A549 (cell line): Measurements from ENCODE around the gene TUBA1C. TPM values are rescaled to one million over a fixed set of nuclear protein-coding genes. Genes with fewer than 3 reads are reported as not detected.

Experiments
- ATAC-seq, 2 experiments: fragments of 200-7000 bp in 1 of 2; fragments of >200 bp in 1 of 2; cut with Nextera tagmentation in 1 of 2; cut with Tn5 transposase in 1 of 2; 3 replicates each; pipeline versions ENCODE4 v1.8.0 to v1.9.1; 2018 to 2020; ENCODE audit warnings: mild to moderate bottlenecking in 1 of 2, moderate library complexity in 1 of 2
- CTCF ChIA-PET: fragments of 300-600 bp; sonication (Branson Sonifier 250); formaldehyde crosslinking; extraction: SDS; loops from one replicate; lab custom pipeline; 2021; ENCODE audit warnings: antibody characterized with exemption, inconsistent platforms; lab: Yijun Ruan, JAX
- POLR2A ChIA-PET: fragments of 350-600 bp; formaldehyde crosslinking; extraction: SDS; loops from one replicate; lab custom pipeline; 2021; ENCODE audit warnings: antibody characterized with exemption, inconsistent platforms; lab: Yijun Ruan, JAX
- DNase-seq, 2 experiments: peaks; one replicate each; pipeline versions ENCODE4 v3.0.0 to v3.0.0-alpha.2; 2011 to 2016; ENCODE audit warnings: low read depth in 1 of 2, low spot score in 1 of 2
- FAIRE-seq: peaks from 2 replicates; lab custom pipeline; 2011; peaks lifted over from hg19 to GRCh38; lab: Jason Lieb, UNC
- H3K27ac ChIP-seq, 2 experiments: fragments of >200 bp; sonication (Bioruptor Twin); formaldehyde crosslinking; 3 replicates each; pipeline ENCODE4 v1.5.1; 2016 to 2017
- H3K4me1 ChIP-seq: fragments of >200 bp; sonication (Bioruptor Twin); formaldehyde crosslinking; 3 replicates; pipeline ENCODE4 v1.6.1; 2016
- H3K4me2 ChIP-seq: fragments of >200 bp; sonication (Bioruptor Twin); formaldehyde crosslinking; 3 replicates; pipeline ENCODE4 v1.6.1; 2016
- H3K4me3 ChIP-seq: fragments of >200 bp; sonication (Bioruptor Twin); formaldehyde crosslinking; 3 replicates; pipeline ENCODE4 v1.5.1; 2016
- H3K9me3 ChIP-seq: fragments of >200 bp; sonication (Bioruptor Twin); formaldehyde crosslinking; 3 replicates; pipeline ENCODE4 v1.6.1; 2016
- BHLHE40 ChIP-seq: IDR thresholded peaks from 2 replicates; pipeline ENCODE4 v1.6.1; 2012; ENCODE audit warnings: low read depth, low read length, inconsistent platforms
- CEBPB ChIP-seq, 2 experiments: fragments of >200 bp in 1 of 2; sonication (Bioruptor Twin) in 1 of 2; formaldehyde crosslinking in 1 of 2; IDR thresholded peaks; 2 replicates each; pipeline ENCODE4 v1.6.1; 2012 to 2016
- CHD4 ChIP-seq: fragments of 200-600 bp; sonication (generic); IDR thresholded peaks from 2 replicates; pipeline ENCODE4 v1.6.1; 2016; ENCODE audit warnings: antibody characterized with exemption, mild to moderate bottlenecking, borderline replicate concordance
- EHF ChIP-seq: fragments of 250-450 bp; sonication (Bioruptor Pico); IDR thresholded peaks from 2 replicates; pipeline ENCODE4 v1.5.0; 2020; ENCODE audit warnings: mild to moderate bottlenecking
- ESRRA ChIP-seq: fragments of 150-350 bp; IDR thresholded peaks from 2 replicates; pipeline ENCODE4 v1.6.1; 2014; ENCODE audit warnings: mild to moderate bottlenecking, low read length, borderline replicate concordance
- FOXS1 ChIP-seq: fragments of 250-450 bp; sonication (Bioruptor Pico); IDR thresholded peaks from 2 replicates; pipeline ENCODE4 v1.5.0; 2020; ENCODE audit warnings: mild to moderate bottlenecking, moderate library complexity
- GATA3 ChIP-seq: IDR thresholded peaks from 2 replicates; pipeline ENCODE4 v1.6.1; 2012; ENCODE audit warnings: borderline replicate concordance
- HDAC2 ChIP-seq: fragments of 200-600 bp; sonication (generic); IDR thresholded peaks from 2 replicates; pipeline ENCODE4 v1.6.1; 2016
- KDM5A ChIP-seq: fragments of 200-600 bp; sonication (generic); IDR thresholded peaks from 2 replicates; pipeline ENCODE4 v1.6.1; 2016; ENCODE audit warnings: antibody characterized with exemption, mild to moderate bottlenecking
- NR3C1 ChIP-seq: fragments of >200 bp; sonication (Bioruptor Twin); formaldehyde crosslinking; IDR thresholded peaks from 3 replicates; pipeline ENCODE4 v1.6.1; 2017
- POLR2A ChIP-seq: IDR thresholded peaks from 2 replicates; pipeline ENCODE4 v1.6.1; 2012; ENCODE audit warnings: mild to moderate bottlenecking, low read length
- SMC3 ChIP-seq: fragments of >200 bp; sonication (Bioruptor Twin); formaldehyde crosslinking; IDR thresholded peaks from 3 replicates; pipeline ENCODE4 v1.6.1; 2018; ENCODE audit warnings: inconsistent platforms
- TFCP2L1 ChIP-seq: fragments of 250-450 bp; sonication (Bioruptor Pico); IDR thresholded peaks from 2 replicates; pipeline ENCODE4 v1.5.0; 2021; ENCODE audit warnings: mild to moderate bottlenecking
- ZFP36 ChIP-seq: fragments of 450-650 bp; IDR thresholded peaks from 2 replicates; pipeline ENCODE4 v1.6.1; 2014; ENCODE audit warnings: borderline replicate concordance; ENCODE audit not compliant: partially characterized antibody
- ZNF302 ChIP-seq: fragments of 250-450 bp; sonication (Bioruptor Pico); IDR thresholded peaks from 2 replicates; pipeline ENCODE4 v1.9.0; 2021; ENCODE audit warnings: inconsistent platforms, mild to moderate bottlenecking, moderate library complexity
- WGBS: methylation state at CpG from one replicate; pipeline ENCODE4 v1.1.6; 2017; ENCODE audit errors: missing lambda C conversion rate; 5-methylcytosine and 5-hydroxymethylcytosine counted together
- polyA plus RNA-seq, 4 experiments: library from polyadenylated mRNA; depleted of rRNA in 3 of 4; stranded (reverse); fragments of >200 nt; fragmentation: RNase III in 1 of 4; extraction: RNeasy Plus Mini Kit Qiagen cat#74134 plus additional on column Dnase treatment in 1 of 4; gene quantifications; 2 replicates in 3 of 4; 3 replicates in 1 of 4; pipeline ENCODE4 v1.2.3, GENCODE V29; 2011 to 2017
- TF ChIP-seq, protein P1 (sequence below): fragments of >200 bp; sonication (Bioruptor Twin); formaldehyde crosslinking; IDR thresholded peaks from 2 replicates; pipeline ENCODE4 v1.6.1; 2016
- TF ChIP-seq, protein P2 (sequence below): fragments of 250-450 bp; sonication (Bioruptor Pico); IDR thresholded peaks from 2 replicates; pipeline ENCODE4 v1.5.0; 2021; ENCODE audit warnings: mild to moderate bottlenecking, moderate library complexity, borderline replicate concordance
- TF ChIP-seq, protein P3 (sequence below): IDR thresholded peaks from 2 replicates; pipeline ENCODE4 v1.6.1; 2012
- TF ChIP-seq, protein P4 (sequence below): fragments of >200 bp; sonication (Bioruptor Twin); formaldehyde crosslinking; IDR thresholded peaks from 3 replicates; pipeline ENCODE4 v1.5.1; 2016

The TUBA1C gene
- polyA plus RNA-seq, 2 of the 4 experiments (the other 2 are of a cell fraction), result 1,183 to 1,656 TPM

DNA sequence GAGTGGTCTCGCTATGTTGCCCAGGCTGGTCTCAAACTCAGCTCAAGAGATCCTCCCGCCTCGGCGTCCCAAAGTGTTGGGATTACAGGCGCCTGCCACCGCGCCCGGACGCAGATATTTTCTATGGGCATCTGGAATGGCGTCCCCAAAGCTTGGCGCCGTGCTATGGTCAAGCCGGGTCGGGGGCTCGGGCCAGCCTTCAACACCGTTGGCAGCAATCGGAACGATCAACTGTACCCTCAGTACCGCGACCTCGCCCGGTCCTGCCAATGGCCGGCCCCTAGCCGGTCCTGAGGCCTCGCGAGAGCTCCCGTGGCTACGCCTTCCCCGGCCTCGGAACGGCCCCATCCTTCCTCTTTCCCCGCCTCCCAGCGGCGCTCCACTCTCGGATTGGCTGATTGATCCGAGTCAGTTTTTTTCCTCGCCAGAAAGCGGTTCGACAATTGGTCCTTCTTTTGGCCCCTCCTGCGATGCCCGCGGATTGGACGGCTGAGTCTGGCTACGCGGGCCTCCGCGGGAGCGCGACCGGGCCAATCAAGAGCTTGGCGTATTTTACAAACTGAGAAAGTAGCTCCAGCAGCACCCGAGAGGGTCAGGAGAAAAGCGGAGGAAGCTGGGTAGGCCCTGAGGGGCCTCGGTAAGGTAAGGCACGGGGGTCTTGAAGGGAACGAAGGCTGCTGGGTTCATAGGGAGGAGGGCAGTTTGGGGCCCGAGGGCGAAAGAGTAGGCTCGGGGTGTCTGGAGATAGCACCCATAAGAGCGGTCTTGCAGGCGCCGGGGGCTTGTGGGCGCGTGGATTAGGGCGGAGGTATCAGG is 58.0 kb downstream of the TUBA1C start, which contains the start of gene TROAP (continued):
- TF ChIP-seq EHF (CRISPR knock-in tag), result no peak
- peak; percentile 41; the same call in 1 of the 2 replicates for TF ChIP-seq GATA3
- TF ChIP-seq, protein P1, sequence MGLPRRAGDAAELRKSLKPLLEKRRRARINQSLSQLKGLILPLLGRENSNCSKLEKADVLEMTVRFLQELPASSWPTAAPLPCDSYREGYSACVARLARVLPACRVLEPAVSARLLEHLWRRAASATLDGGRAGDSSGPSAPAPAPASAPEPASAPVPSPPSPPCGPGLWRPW, result no peak
- TF ChIP-seq FOXS1, result no peak
- TF ChIP-seq SMC3, result no peak
- TF ChIP-seq ZNF302 (CRISPR knock-in tag), result no peak
- TF ChIP-seq NR3C1, result no peak
- TF ChIP-seq CHD4, result no peak
- TF ChIP-seq CEBPB (IDR thresholded peaks at IDR 0.05), result no peak
- TF ChIP-seq BHLHE40, result no peak
- TF ChIP-seq, all 56 proteins: peak for 14

DNA sequence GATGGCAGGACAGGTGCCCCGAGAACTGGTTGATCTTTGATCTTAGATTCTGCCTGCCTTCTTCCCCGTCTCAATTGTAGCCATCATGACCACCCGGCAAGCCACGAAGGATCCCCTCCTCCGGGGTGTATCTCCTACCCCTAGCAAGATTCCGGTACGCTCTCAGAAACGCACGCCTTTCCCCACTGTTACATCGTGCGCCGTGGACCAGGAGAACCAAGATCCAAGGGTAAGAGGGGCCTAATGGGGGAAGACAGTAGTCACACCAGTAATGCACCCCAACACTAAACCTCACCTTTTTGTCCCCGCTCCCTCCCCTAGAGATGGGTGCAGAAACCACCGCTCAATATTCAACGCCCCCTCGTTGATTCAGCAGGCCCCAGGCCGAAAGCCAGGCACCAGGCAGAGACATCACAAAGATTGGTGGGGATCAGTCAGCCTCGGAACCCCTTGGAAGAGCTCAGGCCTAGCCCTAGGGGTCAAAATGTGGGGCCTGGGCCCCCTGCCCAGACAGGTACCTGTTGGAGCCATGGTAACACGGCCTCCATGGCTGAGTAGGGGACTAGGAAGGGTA is 58.7 kb downstream of the TUBA1C start:
- ChIA-PET CTCF (interaction anchor here (1.3 to 7.9 kb wide), 9 partner anchors 8 to 256 kb away, joined by 3 to 66 read pairs (median 13); partner anchors contain the start of genes C1QL4, DNAJC22 and PRPH), POLR2A (interaction anchor here (0.5 to 2.0 kb wide), 11 partner anchors 8 to 418 kb away, joined by 3 to 30 read pairs (median 5); partner anchors contain the start of genes SPATS2, TMBIM6 and TUBA1B)
- peak overlapping the region; percentile 89 for H3K4me2 ChIP-seq
- DNase-seq, result no peak
- peak overlapping the region; percentile 62 for H3K4me3 ChIP-seq
- H3K9me3 ChIP-seq, result no peaks in the 10 kb centered on the region
- peak overlapping the region; percentile 62 to 85 for H3K27ac ChIP-seq
- no peak for FAIRE-seq
- TF ChIP-seq POLR2A (no peak), ZFP36 (no peak), SMC3 (no peak), HDAC2 (peak; percentile 43; the same call in 1 of the 2 replicates), KDM5A (0 out of 2 replicates have a peak, but pooled peaks have one; percentile 74), ESRRA (no peak), TFCP2L1 (CRISPR knock-in tag) (no peak)
- TF ChIP-seq, protein P2, sequence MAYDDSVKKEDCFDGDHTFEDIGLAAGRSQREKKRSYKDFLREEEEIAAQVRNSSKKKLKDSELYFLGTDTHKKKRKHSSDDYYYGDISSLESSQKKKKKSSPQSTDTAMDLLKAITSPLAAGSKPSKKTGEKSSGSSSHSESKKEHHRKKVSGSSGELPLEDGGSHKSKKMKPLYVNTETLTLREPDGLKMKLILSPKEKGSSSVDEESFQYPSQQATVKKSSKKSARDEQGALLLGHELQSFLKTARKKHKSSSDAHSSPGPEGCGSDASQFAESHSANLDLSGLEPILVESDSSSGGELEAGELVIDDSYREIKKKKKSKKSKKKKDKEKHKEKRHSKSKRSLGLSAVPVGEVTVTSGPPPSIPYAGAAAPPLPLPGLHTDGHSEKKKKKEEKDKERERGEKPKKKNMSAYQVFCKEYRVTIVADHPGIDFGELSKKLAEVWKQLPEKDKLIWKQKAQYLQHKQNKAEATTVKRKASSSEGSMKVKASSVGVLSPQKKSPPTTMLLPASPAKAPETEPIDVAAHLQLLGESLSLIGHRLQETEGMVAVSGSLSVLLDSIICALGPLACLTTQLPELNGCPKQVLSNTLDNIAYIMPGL (CRISPR knock-in tag), result no peak
- TF ChIP-seq, protein P3, sequence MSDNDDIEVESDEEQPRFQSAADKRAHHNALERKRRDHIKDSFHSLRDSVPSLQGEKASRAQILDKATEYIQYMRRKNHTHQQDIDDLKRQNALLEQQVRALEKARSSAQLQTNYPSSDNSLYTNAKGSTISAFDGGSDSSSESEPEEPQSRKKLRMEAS, result no peak; the same call in 1 of the 2 replicates
- TF ChIP-seq, protein P4, sequence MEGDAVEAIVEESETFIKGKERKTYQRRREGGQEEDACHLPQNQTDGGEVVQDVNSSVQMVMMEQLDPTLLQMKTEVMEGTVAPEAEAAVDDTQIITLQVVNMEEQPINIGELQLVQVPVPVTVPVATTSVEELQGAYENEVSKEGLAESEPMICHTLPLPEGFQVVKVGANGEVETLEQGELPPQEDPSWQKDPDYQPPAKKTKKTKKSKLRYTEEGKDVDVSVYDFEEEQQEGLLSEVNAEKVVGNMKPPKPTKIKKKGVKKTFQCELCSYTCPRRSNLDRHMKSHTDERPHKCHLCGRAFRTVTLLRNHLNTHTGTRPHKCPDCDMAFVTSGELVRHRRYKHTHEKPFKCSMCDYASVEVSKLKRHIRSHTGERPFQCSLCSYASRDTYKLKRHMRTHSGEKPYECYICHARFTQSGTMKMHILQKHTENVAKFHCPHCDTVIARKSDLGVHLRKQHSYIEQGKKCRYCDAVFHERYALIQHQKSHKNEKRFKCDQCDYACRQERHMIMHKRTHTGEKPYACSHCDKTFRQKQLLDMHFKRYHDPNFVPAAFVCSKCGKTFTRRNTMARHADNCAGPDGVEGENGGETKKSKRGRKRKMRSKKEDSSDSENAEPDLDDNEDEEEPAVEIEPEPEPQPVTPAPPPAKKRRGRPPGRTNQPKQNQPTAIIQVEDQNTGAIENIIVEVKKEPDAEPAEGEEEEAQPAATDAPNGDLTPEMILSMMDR, result no peak
- WGBS, result 15% methylated on average over 19 of the region's 19 CpGs
- peak; percentile 1; a peak in 2 of 6 replicates for ATAC-seq
- H3K4me1 ChIP-seq, result peaks cover 12% of the 10 kb centered on the region; the same call in 2 of the 3 replicates

Other genes starting within 250 kb of the TUBA1C start
- 100 and 117 TPM in 2 replicates for gene PRKAG1, start 246.3 kb upstream of the TUBA1C start, polyA plus RNA-seq (2011; rRNA removed)
- gene PRKAG1, start 246.3 kb upstream of the TUBA1C start, polyA plus RNA-seq (2017; fragmentation: RNase III; extraction: RNeasy Plus Mini Kit Qiagen cat#74134 plus additional on column Dnase treatment), result 40.0 to 42.8 TPM (median 41.9 TPM) in 3 replicates
- 17.6 and 21.4 TPM in 2 replicates for gene KMT2D, start 204.3 kb upstream of the TUBA1C start, polyA plus RNA-seq (2011; rRNA removed)
- gene KMT2D, start 204.3 kb upstream of the TUBA1C start, polyA plus RNA-seq (2017; fragmentation: RNase III; extraction: RNeasy Plus Mini Kit Qiagen cat#74134 plus additional on column Dnase treatment), result 20.0 to 24.8 TPM (median 20.8 TPM) in 3 replicates
- 4.0 TPM in 2 replicates for gene RHEBL1, start 195.1 kb upstream of the TUBA1C start, polyA plus RNA-seq (2011; rRNA removed)
- 1.8 to 2.4 TPM (median 2.1 TPM) in 3 replicates for gene RHEBL1, start 195.1 kb upstream of the TUBA1C start, polyA plus RNA-seq (2017; fragmentation: RNase III; extraction: RNeasy Plus Mini Kit Qiagen cat#74134 plus additional on column Dnase treatment)
- not detected in 2 replicates for gene DHH, start 170.3 kb upstream of the TUBA1C start, polyA plus RNA-seq (2011; rRNA removed)
- gene DHH, start 170.3 kb upstream of the TUBA1C start, polyA plus RNA-seq (2017; fragmentation: RNase III; extraction: RNeasy Plus Mini Kit Qiagen cat#74134 plus additional on column Dnase treatment), result not detected in 3 replicates
- gene LMBR1L, start 154.2 kb upstream of the TUBA1C start, polyA plus RNA-seq (2011; rRNA removed), result 25.1 and 35.7 TPM in 2 replicates
- gene LMBR1L, start 154.2 kb upstream of the TUBA1C start, polyA plus RNA-seq (2017; fragmentation: RNase III; extraction: RNeasy Plus Mini Kit Qiagen cat#74134 plus additional on column Dnase treatment), result 12.9 to 20.0 TPM (median 16.7 TPM) in 3 replicates
- gene TUBA1B, start 133.7 kb upstream of the TUBA1C start, polyA plus RNA-seq (2011; rRNA removed), result 2,708 and 2,745 TPM in 2 replicates
- 2,367 to 2,820 TPM (median 2,590 TPM) in 3 replicates for gene TUBA1B, start 133.7 kb upstream of the TUBA1C start, polyA plus RNA-seq (2017; fragmentation: RNase III; extraction: RNeasy Plus Mini Kit Qiagen cat#74134 plus additional on column Dnase treatment)
- gene TUBA1A, start 76.0 kb upstream of the TUBA1C start, polyA plus RNA-seq (2011; rRNA removed), result 163 and 231 TPM in 2 replicates
- gene TUBA1A, start 76.0 kb upstream of the TUBA1C start, polyA plus RNA-seq (2017; fragmentation: RNase III; extraction: RNeasy Plus Mini Kit Qiagen cat#74134 plus additional on column Dnase treatment), result 218 to 241 TPM (median 222 TPM) in 3 replicates
- gene PRPH, start 30.1 kb downstream of the TUBA1C start, polyA plus RNA-seq (2011; rRNA removed), result 1.7 and 2.0 TPM in 2 replicates
- 0.42 to 0.67 TPM (median 0.50 TPM) in 3 replicates for gene PRPH, start 30.1 kb downstream of the TUBA1C start, polyA plus RNA-seq (2017; fragmentation: RNase III; extraction: RNeasy Plus Mini Kit Qiagen cat#74134 plus additional on column Dnase treatment)
- 50.0 and 56.4 TPM in 2 replicates for gene TROAP, start 58.2 kb downstream of the TUBA1C start, polyA plus RNA-seq (2011; rRNA removed)
- gene TROAP, start 58.2 kb downstream of the TUBA1C start, polyA plus RNA-seq (2017; fragmentation: RNase III; extraction: RNeasy Plus Mini Kit Qiagen cat#74134 plus additional on column Dnase treatment), result 49.3 to 59.3 TPM (median 55.5 TPM) in 3 replicates
- 0.99 and 1.5 TPM in 2 replicates for gene C1QL4, start 72.1 kb downstream of the TUBA1C start, polyA plus RNA-seq (2011; rRNA removed)
- gene C1QL4, start 72.1 kb downstream of the TUBA1C start, polyA plus RNA-seq (2017; fragmentation: RNase III; extraction: RNeasy Plus Mini Kit Qiagen cat#74134 plus additional on column Dnase treatment), result 2.2 to 2.8 TPM (median 2.8 TPM) in 3 replicates
- 35.5 and 40.5 TPM in 2 replicates for gene DNAJC22, start 81.8 kb downstream of the TUBA1C start, polyA plus RNA-seq (2011; rRNA removed)
- gene DNAJC22, start 81.8 kb downstream of the TUBA1C start, polyA plus RNA-seq (2017; fragmentation: RNase III; extraction: RNeasy Plus Mini Kit Qiagen cat#74134 plus additional on column Dnase treatment), result 18.0 to 22.6 TPM (median 20.0 TPM) in 3 replicates
- gene SPATS2, start 102.4 kb downstream of the TUBA1C start, polyA plus RNA-seq (2011; rRNA removed), result 154 and 175 TPM in 2 replicates
- gene SPATS2, start 102.4 kb downstream of the TUBA1C start, polyA plus RNA-seq (2017; fragmentation: RNase III; extraction: RNeasy Plus Mini Kit Qiagen cat#74134 plus additional on column Dnase treatment), result 34.6 to 37.7 TPM (median 34.9 TPM) in 3 replicates